Activated CD4-positive, alpha-beta T cell treated with anti-CD3 and anti-CD28 coated beads for 36 hours (primary cell): ENCODE measurements around the gene RELL2. TPM values are rescaled to one million over a fixed set of nuclear protein-coding genes. Genes with fewer than 3 reads are reported as not detected.

Experiments
- ATAC-seq: fragments of 200-7000 bp; cut with Tn5 transposase; one replicate; pipeline ENCODE4 v1.10.0; 2021; ENCODE audit warnings: mild to moderate bottlenecking, moderate library complexity
- CTCF ChIA-PET: fragments of 350-600 bp; sonication (Branson Sonifier 250); formaldehyde crosslinking; loops from one replicate; lab custom pipeline; 2021; ENCODE audit warnings: antibody characterized with exemption; lab: Charles Lee
- POLR2A ChIA-PET: fragments of 350-600 bp; sonication (Branson Sonifier 250); formaldehyde crosslinking; loops from one replicate; lab custom pipeline; 2021; ENCODE audit warnings: antibody characterized with exemption, inconsistent platforms; lab: Charles Lee
- DNase-seq: peaks from one replicate; pipeline ENCODE4 v3.0.0-alpha.2; 2020
- H3K27ac Mint-ChIP-seq: one replicate; pipeline ENCODE4 v1.8.0; 2021; ENCODE audit warnings: mixed read lengths
- H3K27me3 Mint-ChIP-seq: one replicate; pipeline ENCODE4 v1.8.0; 2021; ENCODE audit warnings: mixed read lengths
- H3K36me3 Mint-ChIP-seq: one replicate; pipeline ENCODE4 v1.8.0; 2021; ENCODE audit warnings: low read depth, mixed read lengths
- H3K4me1 Mint-ChIP-seq: one replicate; pipeline ENCODE4 v1.8.0; 2021; ENCODE audit warnings: mixed read lengths
- H3K4me3 Mint-ChIP-seq: one replicate; pipeline ENCODE4 v1.8.0; 2021; ENCODE audit warnings: mild to moderate bottlenecking, moderate library complexity, mixed read lengths
- H3K9me3 Mint-ChIP-seq: one replicate; pipeline ENCODE4 v1.8.0; 2021; ENCODE audit warnings: low read depth, mixed read lengths
- intact Hi-C, 2 experiments: fragments of 100-400 bp; cut with DNase I in 1 of 2; cut with micrococcal nuclease in 1 of 2; formaldehyde crosslinking; loops; one replicate each; pipeline versions ENCODE4 v1.14.2 to v1.15.1; 2022 to 2024; cut with DNase I, micrococcal nuclease
- total RNA-seq, 2 experiments: library from RNA; stranded (reverse); gene quantifications; one replicate each; pipeline ENCODE4 v1.2.3, GENCODE V29; 2021

The RELL2 gene, protein sequence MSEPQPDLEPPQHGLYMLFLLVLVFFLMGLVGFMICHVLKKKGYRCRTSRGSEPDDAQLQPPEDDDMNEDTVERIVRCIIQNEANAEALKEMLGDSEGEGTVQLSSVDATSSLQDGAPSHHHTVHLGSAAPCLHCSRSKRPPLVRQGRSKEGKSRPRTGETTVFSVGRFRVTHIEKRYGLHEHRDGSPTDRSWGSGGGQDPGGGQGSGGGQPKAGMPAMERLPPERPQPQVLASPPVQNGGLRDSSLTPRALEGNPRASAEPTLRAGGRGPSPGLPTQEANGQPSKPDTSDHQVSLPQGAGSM
- 10 to 100 TPM; 24.3 to 27.8 TPM for total RNA-seq

DNA sequence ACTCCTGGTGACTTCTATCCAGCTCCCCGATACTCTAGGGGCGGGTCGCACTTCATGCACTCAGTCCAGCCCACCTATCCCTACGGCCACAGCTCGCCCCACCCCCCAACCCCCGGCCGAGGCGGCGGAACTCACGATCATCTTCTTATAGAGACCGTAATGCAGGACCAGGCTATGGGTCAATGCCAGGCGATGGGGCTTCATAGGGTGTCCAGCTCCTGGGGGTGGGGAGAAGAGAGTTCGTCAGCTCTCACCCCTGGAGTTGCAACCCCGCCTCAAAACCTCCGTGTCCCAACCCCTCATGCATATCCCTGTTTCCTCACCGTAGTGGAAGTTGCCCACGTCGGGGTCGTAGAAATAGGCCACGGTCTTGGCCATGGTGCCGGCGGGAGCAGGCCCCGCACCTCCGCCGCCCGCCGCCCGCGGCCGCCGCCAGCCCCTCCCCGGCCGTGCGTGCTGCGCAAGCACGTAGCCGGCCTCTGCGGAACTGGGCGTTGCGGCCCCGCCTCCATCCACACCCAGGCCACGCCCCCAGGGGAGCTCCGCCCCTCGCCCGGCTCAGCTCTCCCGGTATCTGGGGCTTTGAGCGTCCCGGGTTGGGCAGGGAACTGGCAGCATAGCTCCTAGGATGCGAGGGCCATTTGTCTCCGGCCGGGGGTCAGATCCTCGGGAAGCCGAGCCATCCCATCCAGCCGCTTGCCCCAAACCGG, at the start of gene RELL2, which contains the start of gene HDAC3:
Gene RELL2, plus strand, starts transcription at position 585 of the 710 bp plus-strand sequence. CDS start 1,229 bp downstream, outside the sequence.
Gene HDAC3, minus strand, starts transcription at position 437 of the 710 bp plus-strand sequence. Its CDS starts 59 bp downstream, at position 378.
- peak within 1 kb of the TSS; percentile 92 for H3K4me3 Mint-ChIP-seq
- CTCF ChIA-PET, result interaction anchor here (0.7 to 10.7 kb wide), 18 partner anchors 12 to 324 kb away, joined by 3 to 161 read pairs (median 8); partner anchors contain the start of gene DIAPH1
- intact Hi-C loops, result loop anchor here (1.0 to 5.0 kb wide), 6 partner anchors 15 to 314 kb away; partner anchors contain the start of genes FCHSD1 (in 1 of the 2) and TAF7 (in 1 of the 2)
- ATAC-seq (peak; percentile 82), DNase-seq (peak; percentile 97)
- H3K27me3 Mint-ChIP-seq, result no peaks in the 10 kb centered on the region
- peaks cover 45% of the 10 kb centered on the region for H3K4me1 Mint-ChIP-seq
- H3K27ac Mint-ChIP-seq, result peak within 1 kb of the TSS; percentile 92
- H3K9me3 Mint-ChIP-seq, result no peaks in the 10 kb centered on the region
- H3K36me3 Mint-ChIP-seq, result peaks cover 49% of the 10 kb centered on the region
- POLR2A ChIA-PET, result interaction anchor here (0.5 to 2.8 kb wide), 12 partner anchors 10 to 332 kb away, joined by 3 to 17 read pairs (median 4); partner anchors contain the start of genes DELE1, DIAPH1, FCHSD1 and RNF14

DNA sequence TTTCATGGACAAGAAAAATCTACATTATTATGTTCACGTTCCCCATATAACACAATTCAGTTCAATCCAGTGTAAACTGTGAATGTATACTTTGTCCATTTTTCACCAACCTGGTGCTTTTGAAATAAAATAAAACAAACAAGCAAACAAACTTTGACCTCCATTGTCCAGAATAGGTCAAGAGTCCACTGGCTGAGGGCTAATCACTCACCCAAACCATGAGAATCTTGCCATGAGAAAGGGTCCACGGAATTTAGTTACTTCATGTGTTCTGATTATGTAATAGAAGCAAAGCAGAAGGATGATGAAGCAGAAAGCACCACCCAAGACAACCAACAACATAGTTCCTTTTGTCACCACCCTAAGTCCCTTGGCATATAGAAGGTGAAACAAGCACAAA, 46.7 kb upstream of the RELL2 start:
- no peaks in the 10 kb centered on the region for H3K27me3 Mint-ChIP-seq
- ATAC-seq (no peak), DNase-seq (no peak)
- intact Hi-C loops, result no loop called here
- peaks cover 39% of the 10 kb centered on the region for H3K36me3 Mint-ChIP-seq
- H3K9me3 Mint-ChIP-seq, result no peaks in the 10 kb centered on the region
- ChIA-PET POLR2A (no interaction called here), CTCF (interaction anchor here (0.6 to 6.5 kb wide), 4 partner anchors 23 to 402 kb away, joined by 3 to 261 read pairs (median 5); partner anchors contain the start of genes DIAPH1, HDAC3 and RELL2)
- H3K4me1 Mint-ChIP-seq, result peaks cover 37% of the 10 kb centered on the region
- peak overlapping the region; percentile 2 for H3K27ac Mint-ChIP-seq
- H3K4me3 Mint-ChIP-seq, result no peak overlapping the region

DNA sequence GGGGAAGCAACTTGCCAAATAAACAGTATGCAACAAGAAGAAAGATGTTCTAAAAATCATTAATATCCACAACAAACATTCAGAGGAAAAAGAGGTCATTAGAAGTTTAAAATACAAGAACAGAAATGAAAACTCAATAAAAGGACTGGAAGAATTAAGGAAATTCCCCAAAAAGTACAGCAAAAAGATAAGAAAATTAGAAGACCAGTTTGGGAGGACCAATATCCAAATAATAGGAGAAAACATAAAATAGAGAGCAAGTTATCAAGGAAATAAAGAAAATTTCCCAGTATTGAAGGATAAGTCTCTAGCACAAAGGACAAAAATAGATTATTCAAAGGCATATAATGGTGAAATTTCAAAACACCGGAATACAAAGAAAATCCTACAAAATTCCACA, 39.9 kb upstream of the RELL2 start:
- DNase-seq, result no peak
- intact Hi-C loops, result no loop called here
- H3K4me3 Mint-ChIP-seq, result no peak overlapping the region
- peak overlapping the region; percentile 55 for H3K27ac Mint-ChIP-seq
- no peaks in the 10 kb centered on the region for H3K27me3 Mint-ChIP-seq
- ChIA-PET POLR2A (interaction anchor here (1.6 kb wide), 1 partner anchor 40 kb away, joined by 4 read pairs; the partner anchor contains the start of genes HDAC3 and RELL2), CTCF (interaction anchor here (0.9 to 2.8 kb wide), 8 partner anchors 10 to 57 kb away, joined by 3 to 18 read pairs (median 8); partner anchors contain the start of genes DIAPH1, HDAC3 and RELL2)
- no peaks in the 10 kb centered on the region for H3K9me3 Mint-ChIP-seq
- H3K4me1 Mint-ChIP-seq, result peaks cover 70% of the 10 kb centered on the region
- H3K36me3 Mint-ChIP-seq, result peaks cover 33% of the 10 kb centered on the region
- no peak for ATAC-seq

DNA sequence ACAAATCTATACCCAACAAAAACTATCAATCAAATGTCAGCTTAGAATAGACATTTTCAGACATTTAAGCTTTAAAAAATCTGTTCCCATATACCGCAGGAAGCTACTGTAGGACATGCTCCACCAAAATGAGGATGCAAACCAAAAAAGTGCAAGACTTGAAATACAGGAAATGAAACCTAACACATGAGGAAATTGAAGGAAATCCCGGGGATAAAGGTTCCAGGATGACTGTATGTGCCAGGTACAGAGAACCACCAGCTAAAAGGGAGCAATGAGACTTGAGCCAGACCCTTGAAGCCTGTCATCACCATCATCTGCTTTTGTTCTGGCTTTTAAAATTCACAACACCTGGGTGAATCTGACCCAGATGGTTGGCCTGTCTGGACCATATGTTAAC, 39.4 kb upstream of the RELL2 start:
- H3K4me3 Mint-ChIP-seq, result no peak overlapping the region
- ChIA-PET CTCF (interaction anchor here (0.6 to 2.8 kb wide), 8 partner anchors 9 to 282 kb away, joined by 3 to 18 read pairs (median 8); partner anchors contain the start of genes DIAPH1, HDAC3 and RELL2), POLR2A (interaction anchor here (1.6 kb wide), 1 partner anchor 39 kb away, joined by 4 read pairs; the partner anchor contains the start of genes HDAC3 and RELL2)
- peaks cover 70% of the 10 kb centered on the region for H3K4me1 Mint-ChIP-seq
- intact Hi-C loops, result no loop called here
- no peaks in the 10 kb centered on the region for H3K9me3 Mint-ChIP-seq
- peak overlapping the region; percentile 32 for H3K27ac Mint-ChIP-seq
- DNase-seq (no peak), ATAC-seq (peak; percentile 8)
- H3K36me3 Mint-ChIP-seq, result peaks cover 33% of the 10 kb centered on the region
- H3K27me3 Mint-ChIP-seq, result no peaks in the 10 kb centered on the region

DNA sequence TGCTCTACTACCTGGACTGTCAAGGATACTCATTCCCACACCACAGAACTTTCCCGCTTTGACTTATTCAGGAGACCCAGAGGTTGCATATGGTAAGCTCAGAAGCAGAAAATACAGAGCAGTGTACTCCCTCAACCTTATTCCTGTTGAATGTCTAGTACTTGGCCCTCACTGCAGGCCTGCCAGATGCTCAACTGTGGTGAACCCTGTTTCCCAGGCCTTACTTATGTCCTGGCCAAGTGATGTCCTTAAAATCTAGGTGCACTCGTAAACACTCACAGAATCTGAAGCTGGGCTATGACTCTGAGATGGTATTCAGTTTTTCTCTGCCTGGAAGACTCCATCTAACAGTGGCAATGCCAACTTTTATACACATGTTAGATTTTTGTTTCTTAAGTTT, 39.0 kb upstream of the RELL2 start:
- H3K36me3 Mint-ChIP-seq, result peaks cover 33% of the 10 kb centered on the region
- DNase-seq (no peak), ATAC-seq (peak; percentile 4)
- no peaks in the 10 kb centered on the region for H3K9me3 Mint-ChIP-seq
- intact Hi-C loops, result no loop called here
- H3K27me3 Mint-ChIP-seq, result no peaks in the 10 kb centered on the region
- peaks cover 70% of the 10 kb centered on the region for H3K4me1 Mint-ChIP-seq
- ChIA-PET POLR2A (interaction anchor here (1.6 kb wide), 1 partner anchor 39 kb away, joined by 4 read pairs; the partner anchor contains the start of genes HDAC3 and RELL2), CTCF (interaction anchor here (0.6 to 2.8 kb wide), 8 partner anchors 9 to 281 kb away, joined by 3 to 18 read pairs (median 8); partner anchors contain the start of genes DIAPH1, HDAC3 and RELL2)
- H3K27ac Mint-ChIP-seq, result peak overlapping the region; percentile 32
- no peak overlapping the region for H3K4me3 Mint-ChIP-seq

DNA sequence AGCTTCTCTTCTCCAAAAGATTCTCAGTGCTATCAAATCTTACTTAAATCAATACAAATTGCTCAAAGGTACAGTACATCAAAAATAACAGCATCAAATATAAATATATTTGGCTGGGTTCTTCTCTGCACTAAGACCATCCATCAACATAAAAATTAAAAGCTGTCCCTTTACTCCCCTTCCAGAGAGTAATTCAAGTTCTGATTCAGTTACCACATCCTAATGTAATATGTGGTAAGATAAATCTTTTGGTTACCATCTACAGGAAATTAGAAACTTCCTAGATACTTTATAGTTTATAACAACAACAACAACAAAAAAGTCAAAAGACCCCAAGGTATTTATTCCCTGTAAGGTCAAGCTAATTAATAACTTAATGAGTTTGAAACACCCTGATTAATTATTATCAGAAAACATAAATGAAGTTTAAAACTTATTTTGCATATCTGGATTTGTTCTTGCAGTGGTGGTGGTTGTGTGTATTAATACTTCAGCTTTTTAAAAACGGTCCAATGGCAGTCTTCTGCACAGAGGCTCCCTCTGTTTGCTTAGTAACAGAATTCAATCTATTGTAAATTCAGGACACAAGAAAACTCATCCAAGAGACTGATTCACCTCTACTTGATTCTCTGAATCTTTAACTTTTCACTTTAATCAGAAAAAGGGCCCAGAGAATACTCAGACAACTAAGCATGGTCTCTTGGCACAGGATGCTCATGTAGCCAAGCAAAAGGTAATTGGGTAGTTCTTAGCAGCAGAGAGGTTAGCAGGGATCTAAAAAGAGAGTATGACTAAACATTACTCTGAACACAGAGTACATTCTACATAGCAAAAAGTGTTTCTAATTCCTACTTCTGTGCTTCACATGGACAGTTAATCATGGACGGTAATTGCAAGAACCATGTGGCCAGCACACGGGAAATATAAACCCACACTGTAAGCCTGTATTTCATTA, 38.1 kb upstream of the RELL2 start:
- no peaks in the 10 kb centered on the region for H3K27me3 Mint-ChIP-seq

DNA sequence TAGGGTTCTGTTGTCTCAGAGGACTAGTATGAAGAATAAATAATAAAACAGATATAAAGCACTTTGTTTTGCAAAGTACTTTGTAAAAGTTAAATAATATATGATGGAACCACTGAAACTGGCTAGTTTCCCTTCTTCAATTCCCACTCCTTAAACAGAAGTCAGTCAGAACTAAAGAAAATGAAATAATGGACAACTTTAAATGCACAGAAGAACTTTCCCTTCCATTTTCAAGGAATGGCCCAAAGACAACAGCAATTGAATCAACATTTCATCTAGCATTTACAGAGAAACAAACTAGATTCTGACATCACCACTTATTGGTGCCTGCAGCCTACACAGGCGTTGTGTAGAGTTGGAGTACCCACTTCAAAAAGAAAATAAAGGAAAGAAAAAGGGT, 34.2 kb upstream of the RELL2 start:
- H3K9me3 Mint-ChIP-seq, result no peaks in the 10 kb centered on the region
- H3K4me1 Mint-ChIP-seq, result peaks cover 92% of the 10 kb centered on the region
- no peaks in the 10 kb centered on the region for H3K27me3 Mint-ChIP-seq
- CTCF ChIA-PET, result interaction anchor here (0.6 to 5.4 kb wide), 7 partner anchors 10 to 1197 kb away, joined by 3 to 50 read pairs (median 5); partner anchors contain the start of gene DIAPH1
- POLR2A ChIA-PET, result interaction anchor here (1.0 to 1.3 kb wide), 3 partner anchors 11 to 16 kb away, joined by 3 read pairs; partner anchors contain the start of gene DIAPH1
- ATAC-seq (no peak), DNase-seq (no peak)
- peaks cover 13% of the 10 kb centered on the region for H3K36me3 Mint-ChIP-seq
- H3K27ac Mint-ChIP-seq, result peak overlapping the region; percentile 74
- H3K4me3 Mint-ChIP-seq, result peak overlapping the region; percentile 34
- intact Hi-C loops, result loop anchor here in 1 of 2 experiments (10.0 kb wide), 1 partner anchor 1222 kb away; no protein-coding TSS in a partner anchor

More for the DNA sequence above, 38.1 kb upstream of the RELL2 start:
- peaks cover 74% of the 10 kb centered on the region for H3K4me1 Mint-ChIP-seq
- no peak for DNase-seq
- no peaks in the 10 kb centered on the region for H3K9me3 Mint-ChIP-seq
- intact Hi-C loops, result no loop called here
- peaks cover 33% of the 10 kb centered on the region for H3K36me3 Mint-ChIP-seq
- ChIA-PET CTCF (interaction anchor here (0.7 to 2.8 kb wide), 9 partner anchors 8 to 39 kb away, joined by 3 to 18 read pairs (median 7); partner anchors contain the start of genes DIAPH1, HDAC3 and RELL2), POLR2A (interaction anchor here (1.6 kb wide), 1 partner anchor 38 kb away, joined by 4 read pairs; the partner anchor contains the start of genes HDAC3 and RELL2)
- H3K4me3 Mint-ChIP-seq, result no peak overlapping the region
- ATAC-seq, result peak; percentile 91
- peak overlapping the region; percentile 51 for H3K27ac Mint-ChIP-seq

DNA sequence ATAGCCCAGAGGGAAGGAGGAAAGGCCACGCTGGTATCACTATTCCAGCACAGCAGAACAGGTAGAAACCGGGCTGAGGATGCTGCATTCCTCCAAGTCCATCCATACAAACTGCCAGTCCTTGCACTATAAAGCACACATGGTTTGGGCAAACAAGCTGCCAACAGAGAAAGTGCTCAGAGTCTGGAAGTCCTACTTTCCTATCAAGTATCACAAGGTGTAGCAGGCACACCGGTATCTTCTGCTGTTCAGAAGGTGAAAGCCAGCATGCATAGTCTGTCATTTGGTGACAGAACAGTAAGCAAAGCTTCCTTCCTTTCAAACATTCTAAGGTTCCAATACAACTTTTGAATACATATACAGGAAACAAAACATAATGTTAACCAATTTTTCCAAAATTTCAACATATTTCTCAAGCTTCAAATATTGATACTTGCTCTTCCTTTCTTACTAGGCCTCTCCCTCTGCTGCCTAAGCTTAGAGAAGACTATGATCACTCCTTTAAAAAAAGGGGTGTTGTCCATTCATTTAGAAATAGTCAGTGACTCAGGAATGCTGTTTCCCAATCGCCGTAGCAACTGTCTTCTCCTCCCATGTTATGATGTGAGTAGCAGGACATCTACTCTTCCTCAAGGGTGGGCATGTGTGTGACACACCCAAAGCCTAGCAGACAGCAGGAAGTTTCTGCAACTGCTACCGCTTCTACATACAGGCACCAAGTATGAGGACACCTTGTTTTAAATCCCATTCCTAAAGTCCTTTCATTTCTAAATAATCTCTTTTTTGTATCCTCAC, 32.7 kb upstream of the RELL2 start:
- Mint-ChIP-seq H3K36me3 (peaks cover 11% of the 10 kb centered on the region), H3K4me3 (peak overlapping the region; percentile 58), H3K27ac (peak overlapping the region; percentile 93), H3K4me1 (peaks cover 91% of the 10 kb centered on the region), H3K9me3 (no peaks in the 10 kb centered on the region), H3K27me3 (no peaks in the 10 kb centered on the region)
- DNase-seq (peak; percentile 42), ATAC-seq (peak; percentile 27)
- intact Hi-C loops, result loop anchor here in 1 of 2 experiments (10.0 kb wide), 1 partner anchor 1221 kb away; no protein-coding TSS in a partner anchor
- ChIA-PET CTCF (interaction anchor here (0.6 to 5.4 kb wide), 11 partner anchors 11 to 271 kb away, joined by 3 to 50 read pairs (median 3); partner anchors contain the start of gene DIAPH1), POLR2A (interaction anchor here (0.7 to 1.2 kb wide), 3 partner anchors 10 to 246 kb away, joined by 3 to 4 read pairs (median 3); no protein-coding TSS in a partner anchor)
